ENCODE data around the gene PLAAT1.

GRCh38 chr3:193207290-193208273, 33.4 kb upstream of the PLAAT1 start:
- TF ChIP-seq POLR2AphosphoS5 (IDR thresholded peaks at IDR 0.05; ENCODE audit: low read depth, low read length) (no peak), EZH2 (IDR thresholded peaks at IDR 0.05) (no peak), CTCF (IDR thresholded peaks at IDR 0.05 in 2 of 3, conservative IDR thresholded peaks at IDR 0.05 in 1 of 3; ENCODE audit: borderline replicate concordance in 1 of 3, insufficient read depth in 1 of 3, low read depth in 2 of 3, low read length in 2 of 3) (no peak), SRF (IDR thresholded peaks at IDR 0.05; ENCODE audit: low read depth) (no peak), ATF3 (IDR thresholded peaks at IDR 0.05) (no peak), REST (IDR thresholded peaks at IDR 0.05; ENCODE audit: low read depth) (no peak), CEBPB (IDR thresholded peaks at IDR 0.05; ENCODE audit: low read depth) (no peak), FOSL1 (IDR thresholded peaks at IDR 0.05; ENCODE audit: low read depth) (no peak), POLR2A (IDR thresholded peaks at IDR 0.05; ENCODE audit: borderline replicate concordance, extremely low read depth, insufficient read depth, insufficient read length) (no peak), SIN3A (IDR thresholded peaks at IDR 0.05; ENCODE audit: low read depth) (no peak), MAX (IDR thresholded peaks at IDR 0.05) (no peak), RAD21 (IDR thresholded peaks at IDR 0.05; ENCODE audit: low read depth) (no peak), JUND (IDR thresholded peaks at IDR 0.05) (no peak), ZFX (IDR thresholded peaks at IDR 0.05) (no peak)
